Measurements from ENCODE around the gene QRSL1.
"Not testable (repeated sequence)": the region's sequence is repeated elsewhere in the genome, so short reads cannot be mapped to it uniquely, and the experiment has no call there.

QRSL1 gene

GRCh38 chr6:106629103-106629858 lies at the start of gene QRSL1, which contains the start of gene RTN4IP1:
Gene QRSL1, plus strand, starts transcription at chr6:106629578. Its CDS starts 104 bp downstream, at chr6:106629682.
Gene RTN4IP1, minus strand, starts transcription at chr6:106629498. Its CDS starts 477 bp downstream, at chr6:106629021.
- peak; percentile 90 for DNase-seq (ENCODE audit: low spot score)
- TF ChIP-seq, protein P1, sequence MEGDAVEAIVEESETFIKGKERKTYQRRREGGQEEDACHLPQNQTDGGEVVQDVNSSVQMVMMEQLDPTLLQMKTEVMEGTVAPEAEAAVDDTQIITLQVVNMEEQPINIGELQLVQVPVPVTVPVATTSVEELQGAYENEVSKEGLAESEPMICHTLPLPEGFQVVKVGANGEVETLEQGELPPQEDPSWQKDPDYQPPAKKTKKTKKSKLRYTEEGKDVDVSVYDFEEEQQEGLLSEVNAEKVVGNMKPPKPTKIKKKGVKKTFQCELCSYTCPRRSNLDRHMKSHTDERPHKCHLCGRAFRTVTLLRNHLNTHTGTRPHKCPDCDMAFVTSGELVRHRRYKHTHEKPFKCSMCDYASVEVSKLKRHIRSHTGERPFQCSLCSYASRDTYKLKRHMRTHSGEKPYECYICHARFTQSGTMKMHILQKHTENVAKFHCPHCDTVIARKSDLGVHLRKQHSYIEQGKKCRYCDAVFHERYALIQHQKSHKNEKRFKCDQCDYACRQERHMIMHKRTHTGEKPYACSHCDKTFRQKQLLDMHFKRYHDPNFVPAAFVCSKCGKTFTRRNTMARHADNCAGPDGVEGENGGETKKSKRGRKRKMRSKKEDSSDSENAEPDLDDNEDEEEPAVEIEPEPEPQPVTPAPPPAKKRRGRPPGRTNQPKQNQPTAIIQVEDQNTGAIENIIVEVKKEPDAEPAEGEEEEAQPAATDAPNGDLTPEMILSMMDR (IDR thresholded peaks at IDR 0.05; ENCODE audit: extremely low read depth, missing control alignments), result no peak

- TF ChIP-seq, protein P1 (IDR thresholded peaks at IDR 0.05; ENCODE audit: extremely low read depth, missing control alignments), result no peak
- no peak for DNase-seq (ENCODE audit: low spot score)
Observed at GRCh38 chr6:106581468-106581867, 47.9 kb upstream of the QRSL1 start.

- TF ChIP-seq, protein P1 (IDR thresholded peaks at IDR 0.05; ENCODE audit: extremely low read depth, missing control alignments), result no peak
- DNase-seq (ENCODE audit: low spot score), result no peak
Observed at GRCh38 chr6:106586815-106587415, 42.5 kb upstream of the QRSL1 start.

DNA sequence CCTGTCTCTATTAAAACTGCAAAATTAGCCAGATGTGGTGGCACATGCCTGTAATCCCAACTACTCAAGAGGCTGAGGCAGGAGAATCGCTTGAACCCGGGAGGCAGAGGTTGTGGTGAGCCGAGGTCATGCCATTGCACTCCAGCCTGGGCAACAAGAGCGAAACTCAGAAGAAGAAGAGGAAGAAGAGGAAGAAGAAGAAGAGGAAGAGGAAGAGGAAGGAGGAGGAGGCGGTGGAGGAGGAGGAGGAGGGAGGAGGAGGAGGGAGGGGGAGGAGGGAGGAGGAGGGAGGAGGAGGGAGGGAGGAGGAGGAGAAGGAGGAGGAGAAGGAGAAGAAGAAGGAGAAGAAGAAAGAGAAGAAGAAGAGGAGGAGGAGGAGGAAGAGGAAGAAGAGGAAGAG lies 40.4 kb upstream of the QRSL1 start:
- DNase-seq (ENCODE audit: low spot score), result not testable (repeated sequence)

DNA sequence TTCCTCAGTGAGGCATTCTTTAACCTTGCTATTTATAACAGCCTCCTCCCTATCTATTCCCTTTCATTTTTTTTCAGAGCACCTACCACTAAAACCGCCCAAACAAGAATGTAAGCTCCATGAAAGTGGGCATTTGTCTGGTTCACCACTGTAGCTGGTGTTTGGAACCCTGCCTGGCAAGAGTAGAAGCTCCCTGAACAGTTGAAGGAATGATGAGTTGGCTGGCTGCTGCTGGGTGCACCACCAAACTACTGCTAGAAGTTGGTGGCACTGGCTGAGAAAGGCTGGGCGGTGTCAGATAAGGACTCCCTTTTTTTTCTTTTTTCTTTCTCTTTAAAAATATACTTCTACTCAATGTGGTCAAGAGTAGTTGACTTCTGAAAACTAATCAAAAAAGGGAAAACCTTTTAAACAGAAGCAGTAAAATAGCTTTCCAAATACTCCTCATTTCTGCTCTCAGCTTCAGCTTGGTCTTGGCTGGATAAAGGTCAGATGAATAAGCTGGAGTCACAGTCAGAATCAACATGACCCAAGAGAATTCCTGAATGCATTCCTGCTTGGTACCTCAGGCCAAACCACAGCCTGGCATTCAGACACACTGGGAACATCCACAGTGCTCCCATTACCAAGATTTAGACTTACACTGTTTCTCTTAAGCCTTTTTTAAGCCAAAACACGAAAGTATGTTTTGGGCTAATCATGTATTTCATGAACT lies 38.1 kb upstream of the QRSL1 start:
- TF ChIP-seq, protein P1 (IDR thresholded peaks at IDR 0.05; ENCODE audit: extremely low read depth, missing control alignments), result no peak
- no peak for DNase-seq (ENCODE audit: low spot score)

DNA sequence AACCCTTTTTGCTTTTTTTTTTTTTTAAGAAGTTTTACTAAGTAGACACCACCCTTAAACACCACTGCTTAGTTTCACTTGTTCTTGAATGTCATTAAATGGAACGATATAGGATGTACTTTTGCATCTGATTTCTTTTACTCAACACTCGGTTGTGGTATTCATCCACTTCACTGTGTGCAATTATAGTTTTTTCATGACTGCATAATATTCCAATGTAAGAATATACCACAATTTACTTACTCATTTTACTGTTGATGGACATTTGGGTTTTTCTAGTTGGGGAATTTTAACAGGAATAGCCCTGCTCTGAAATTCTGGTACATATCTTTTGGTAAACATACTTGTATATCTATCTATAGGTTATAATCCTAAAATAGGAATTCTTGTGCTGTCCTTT lies 29.9 kb upstream of the QRSL1 start:
- DNase-seq (ENCODE audit: low spot score), result no peak
- TF ChIP-seq, protein P1 (IDR thresholded peaks at IDR 0.05; ENCODE audit: extremely low read depth, missing control alignments), result no peak

- TF ChIP-seq, protein P1 (IDR thresholded peaks at IDR 0.05; ENCODE audit: extremely low read depth, missing control alignments), result no peak
- DNase-seq (ENCODE audit: low spot score), result no peak
Observed at GRCh38 chr6:106600329-106600728, 29.0 kb upstream of the QRSL1 start.

All from GM20000 (cell line).